Adrenal gland (tissue), 5 donors: Measurements from ENCODE around the gene SLC25A26.

ENCODE experiments used
- CTCF ChIP-seq, 6 experiments: fragments of 450-650 bp in 4 of 6; fragments of 200-600 bp in 2 of 6; sonication (generic) in 1 of 6; IDR thresholded peaks; 1 replicate in 5 of 6; 2 replicates in 1 of 6; pipeline versions ENCODE4 v1.5.1 to v1.8.0; 2016 to 2021; ENCODE audit warnings: antibody characterized with exemption in 6 of 6, mild to moderate bottlenecking in 2 of 6, moderate library complexity in 1 of 6
- POLR2A ChIP-seq, 2 donors: fragments of 450-650 bp; IDR thresholded peaks; one replicate each; pipeline ENCODE4 v1.6.1; 2017; ENCODE audit warnings: antibody characterized with exemption in 2 of 2, mild to moderate bottlenecking in 2 of 2, moderate library complexity in 1 of 2
- donor health status: DM: no; HTN: no; CAD: no.

DNA sequence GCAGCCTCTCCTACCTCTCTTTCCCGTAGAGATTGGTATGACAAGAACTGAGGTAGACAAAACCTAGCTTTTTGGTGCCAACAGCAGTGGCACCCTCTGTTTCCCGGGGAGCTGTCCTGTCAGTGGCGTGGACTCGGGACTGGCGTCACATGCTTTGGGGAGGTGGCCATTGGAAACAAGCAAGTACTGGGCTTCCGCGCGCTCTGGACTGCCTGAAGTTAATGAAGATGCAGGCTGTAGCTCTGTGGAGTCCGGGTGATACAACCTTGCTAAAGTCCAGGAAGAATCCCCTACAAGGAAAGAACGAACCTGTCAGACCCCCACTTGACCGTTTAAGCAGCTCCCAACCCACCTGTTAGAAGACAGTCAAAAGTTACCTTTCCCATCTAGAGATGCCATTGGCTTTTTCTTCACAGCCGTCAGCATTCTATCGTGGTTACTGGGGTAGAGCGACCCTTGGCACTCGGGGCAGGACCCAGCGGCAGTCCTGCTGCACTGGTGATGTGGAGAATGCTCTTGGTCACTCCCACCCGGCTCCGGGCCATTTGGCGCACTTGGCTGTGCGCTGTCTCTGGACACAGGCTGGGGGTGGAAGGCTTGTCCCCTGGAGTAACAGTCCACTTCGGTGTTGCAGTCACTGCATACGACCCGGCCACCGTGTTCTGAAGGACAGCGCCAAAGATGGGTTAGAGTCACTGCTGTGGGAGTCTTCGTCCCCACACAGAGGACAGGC lies 159.6 kb downstream of the SLC25A26 start:
- TF ChIP-seq CTCF (IDR thresholded peaks at IDR 0.05) (no peak), POLR2A (IDR thresholded peaks at IDR 0.05) (no peak)
